ENCODE data around the gene SNN. TPM values are rescaled to one million over a fixed set of nuclear protein-coding genes. Genes with fewer than 3 reads are reported as not detected.
A peak's percentile ranks its signal among the peaks of the same experiment; 100 is the strongest.

Gene SNN
- total and polyA plus RNA-seq, 7 donors = 5.1 to 15.3 (median 13.0) TPM

- peak; percentile 57 for DNase-seq
- intact Hi-C loops (cut with DNase I) = loop anchor here (10.0 kb wide), 1 partner anchor 117 kb away; the partner anchor contains the start of gene ZC3H7A
- Histone ChIP-seq H3K4me1 (peaks cover 0 to 61% (median 44%) of the 10 kb centered on the region in 4 donors), H3K4me3 (no peak overlapping the region), H3K27me3 (no peaks in the 10 kb centered on the region), H3K36me3 (peaks cover 7 to 48% (median 27%) of the 10 kb centered on the region in 4 donors), H3K9me3 (no peaks in the 10 kb centered on the region), H3K27ac (peak overlapping the region; percentile 1 to 50 (median 24))
- TF ChIP-seq EP300 (IDR thresholded peaks at IDR 0.05) (no peak), POLR2AphosphoS5 (IDR thresholded peaks at IDR 0.05) (no peak), POLR2A (IDR thresholded peaks at IDR 0.05) (no peak)
- TF ChIP-seq, protein P1, sequence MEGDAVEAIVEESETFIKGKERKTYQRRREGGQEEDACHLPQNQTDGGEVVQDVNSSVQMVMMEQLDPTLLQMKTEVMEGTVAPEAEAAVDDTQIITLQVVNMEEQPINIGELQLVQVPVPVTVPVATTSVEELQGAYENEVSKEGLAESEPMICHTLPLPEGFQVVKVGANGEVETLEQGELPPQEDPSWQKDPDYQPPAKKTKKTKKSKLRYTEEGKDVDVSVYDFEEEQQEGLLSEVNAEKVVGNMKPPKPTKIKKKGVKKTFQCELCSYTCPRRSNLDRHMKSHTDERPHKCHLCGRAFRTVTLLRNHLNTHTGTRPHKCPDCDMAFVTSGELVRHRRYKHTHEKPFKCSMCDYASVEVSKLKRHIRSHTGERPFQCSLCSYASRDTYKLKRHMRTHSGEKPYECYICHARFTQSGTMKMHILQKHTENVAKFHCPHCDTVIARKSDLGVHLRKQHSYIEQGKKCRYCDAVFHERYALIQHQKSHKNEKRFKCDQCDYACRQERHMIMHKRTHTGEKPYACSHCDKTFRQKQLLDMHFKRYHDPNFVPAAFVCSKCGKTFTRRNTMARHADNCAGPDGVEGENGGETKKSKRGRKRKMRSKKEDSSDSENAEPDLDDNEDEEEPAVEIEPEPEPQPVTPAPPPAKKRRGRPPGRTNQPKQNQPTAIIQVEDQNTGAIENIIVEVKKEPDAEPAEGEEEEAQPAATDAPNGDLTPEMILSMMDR (IDR thresholded peaks at IDR 0.05) = no peak
- WGBS, 2 donors = 75 to 82% methylated on average over 18 of the region's 18 CpGs
Measured at GRCh38 chr16:11677959-11678881, 10.0 kb downstream of the SNN start.

- DNase-seq = peak; percentile 80
- no peaks in the 10 kb centered on the region for H3K9me3 ChIP-seq
- peak overlapping the region in 2 of 4 donors; percentile 38 to 50 for H3K27ac ChIP-seq
- 90 to 94% methylated on average over 13 of the region's 13 CpGs for WGBS, 2 donors
- intact Hi-C loops (cut with DNase I) = loop anchor here (10.0 kb wide), 1 partner anchor 116 kb away; the partner anchor contains the start of gene ZC3H7A
- peaks cover 7 to 59% (median 34%) of the 10 kb centered on the region in 4 donors for H3K36me3 ChIP-seq
- TF ChIP-seq POLR2A (IDR thresholded peaks at IDR 0.05) (no peak), POLR2AphosphoS5 (IDR thresholded peaks at IDR 0.05) (no peak), EP300 (IDR thresholded peaks at IDR 0.05) (no peak)
- TF ChIP-seq, protein P1 (IDR thresholded peaks at IDR 0.05) = no peak
- no peak overlapping the region for H3K4me3 ChIP-seq
- peaks cover 0 to 53% (median 35%) of the 10 kb centered on the region in 4 donors for H3K4me1 ChIP-seq
- no peaks in the 10 kb centered on the region for H3K27me3 ChIP-seq
Measured at GRCh38 chr16:11679250-11679649, 11.0 kb downstream of the SNN start.

GRCh38 chr16:11679941-11680911 lies 12.0 kb downstream of the SNN start:
- intact Hi-C loops (cut with DNase I) = loop anchor here (10.0 kb wide), 1 partner anchor 115 kb away; the partner anchor contains the start of gene ZC3H7A
- Histone ChIP-seq H3K4me3 (no peak overlapping the region), H3K9me3 (no peaks in the 10 kb centered on the region), H3K36me3 (peaks cover 7 to 68% (median 34%) of the 10 kb centered on the region in 4 donors), H3K27ac (peak overlapping the region in 2 of 4 donors; percentile 29 to 76), H3K4me1 (peaks cover 0 to 43% (median 28%) of the 10 kb centered on the region in 4 donors), H3K27me3 (no peaks in the 10 kb centered on the region)
- WGBS, 2 donors = 82 to 87% methylated on average over 12 of the region's 12 CpGs
- TF ChIP-seq EP300 (IDR thresholded peaks at IDR 0.05) (no peak), POLR2AphosphoS5 (IDR thresholded peaks at IDR 0.05) (no peak), POLR2A (IDR thresholded peaks at IDR 0.05) (no peak)
- TF ChIP-seq, protein P1 (IDR thresholded peaks at IDR 0.05) = no peak
- peak; percentile 33 for DNase-seq

DNA sequence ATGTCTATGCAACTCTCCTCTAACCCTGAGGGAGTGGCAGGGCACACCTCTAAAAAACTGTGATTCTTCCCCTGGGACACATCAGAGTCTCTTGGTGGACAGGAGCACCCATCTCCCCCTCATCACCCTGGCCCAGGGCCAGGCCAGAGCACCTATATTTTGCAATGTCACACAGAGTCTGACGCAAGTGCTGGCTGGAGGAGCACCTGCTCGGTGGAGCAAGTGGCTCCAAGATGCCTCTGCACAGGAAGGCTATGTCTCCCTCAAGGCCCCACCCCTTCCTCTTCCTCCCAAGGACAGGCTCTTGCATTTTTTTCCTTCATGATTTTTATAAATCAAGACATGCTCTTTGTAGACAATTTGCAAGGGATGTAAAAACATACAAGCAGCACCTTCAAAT lies 13.3 kb downstream of the SNN start:
- Histone ChIP-seq H3K9me3 (no peaks in the 10 kb centered on the region), H3K27ac (peak overlapping the region in 3 of 4 donors; percentile 9 to 76 (median 37)), H3K4me1 (peaks cover 0 to 50% (median 37%) of the 10 kb centered on the region in 4 donors), H3K36me3 (peaks cover 0 to 65% (median 28%) of the 10 kb centered on the region in 4 donors), H3K27me3 (no peaks in the 10 kb centered on the region), H3K4me3 (no peak overlapping the region)
- WGBS, 2 donors = 28 to 48% methylated on average over 2 of the region's 2 CpGs
- intact Hi-C loops (cut with DNase I) = no loop called here
- peak; percentile 65 for DNase-seq
- TF ChIP-seq, protein P1 (IDR thresholded peaks at IDR 0.05) = no peak
- no peak for TF ChIP-seq POLR2A (IDR thresholded peaks at IDR 0.05)
- TF ChIP-seq EP300 (IDR thresholded peaks at IDR 0.05) = no peak
- TF ChIP-seq POLR2AphosphoS5 (IDR thresholded peaks at IDR 0.05) = no peak

Data from sigmoid colon (tissue), 7 donors.